Sigmoid colon (tissue), 4 donors: ENCODE results near the gene TMEM132D.

Source experiments
- POLR2A ChIP-seq, 2 donors: fragments of 450-650 bp; IDR thresholded peaks; one replicate each; pipeline ENCODE4 v1.6.1; 2016; ENCODE audit warnings: antibody characterized with exemption in 2 of 2, mild to moderate bottlenecking in 2 of 2, moderate library complexity in 2 of 2
- POLR2AphosphoS5 ChIP-seq, 4 donors: sonication (generic); formaldehyde crosslinking; IDR thresholded peaks; one replicate each; pipeline ENCODE4 v1.6.1; 2017; ENCODE audit warnings: antibody characterized with exemption in 4 of 4
- TF ChIP-seq, protein P1 (sequence below), 4 experiments: fragments of 450-650 bp in 3 of 4; fragments of 200-600 bp in 1 of 4; IDR thresholded peaks; one replicate each; pipeline ENCODE4 v1.5.1; 2016 to 2019; ENCODE audit warnings: antibody characterized with exemption in 4 of 4, mild to moderate bottlenecking in 3 of 4, moderate library complexity in 2 of 4

DNA sequence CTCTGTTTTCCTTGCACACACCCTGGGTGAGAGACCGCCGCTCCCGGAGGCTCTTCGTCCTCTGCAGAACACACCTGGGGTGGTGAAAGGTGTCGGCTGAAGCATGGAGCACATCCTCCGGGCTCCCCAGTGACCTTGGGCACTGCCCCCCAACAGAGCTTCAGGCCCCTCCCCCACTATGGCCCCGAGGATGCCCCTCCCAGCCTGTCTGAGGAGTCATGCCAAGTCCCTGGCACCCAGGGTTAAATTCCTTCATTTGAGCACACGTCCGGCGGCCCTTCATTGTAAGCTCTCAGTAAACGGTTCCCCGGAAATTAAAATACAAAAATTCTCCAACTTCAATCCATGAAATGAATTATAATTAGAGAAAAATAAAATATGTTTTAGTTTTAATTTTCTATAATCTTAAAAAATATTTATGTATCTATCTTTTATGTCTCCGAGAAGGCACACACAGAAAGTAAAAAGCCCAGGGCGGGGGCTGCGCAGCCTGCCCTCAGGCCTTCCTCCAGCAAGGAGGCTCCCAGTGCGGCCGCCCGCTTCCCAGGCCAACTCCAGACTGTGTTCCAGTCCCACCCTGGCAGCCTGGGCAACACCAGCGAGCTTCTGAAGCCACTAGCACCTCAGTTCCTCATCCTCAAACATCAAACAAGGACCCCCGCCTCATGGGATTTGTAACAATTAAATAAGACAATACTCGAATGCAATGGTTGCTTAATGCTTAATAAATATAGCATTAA is 63.5 kb downstream of the TMEM132D start:
- no peak for TF ChIP-seq POLR2A (IDR thresholded peaks at IDR 0.05)
- TF ChIP-seq, protein P1, sequence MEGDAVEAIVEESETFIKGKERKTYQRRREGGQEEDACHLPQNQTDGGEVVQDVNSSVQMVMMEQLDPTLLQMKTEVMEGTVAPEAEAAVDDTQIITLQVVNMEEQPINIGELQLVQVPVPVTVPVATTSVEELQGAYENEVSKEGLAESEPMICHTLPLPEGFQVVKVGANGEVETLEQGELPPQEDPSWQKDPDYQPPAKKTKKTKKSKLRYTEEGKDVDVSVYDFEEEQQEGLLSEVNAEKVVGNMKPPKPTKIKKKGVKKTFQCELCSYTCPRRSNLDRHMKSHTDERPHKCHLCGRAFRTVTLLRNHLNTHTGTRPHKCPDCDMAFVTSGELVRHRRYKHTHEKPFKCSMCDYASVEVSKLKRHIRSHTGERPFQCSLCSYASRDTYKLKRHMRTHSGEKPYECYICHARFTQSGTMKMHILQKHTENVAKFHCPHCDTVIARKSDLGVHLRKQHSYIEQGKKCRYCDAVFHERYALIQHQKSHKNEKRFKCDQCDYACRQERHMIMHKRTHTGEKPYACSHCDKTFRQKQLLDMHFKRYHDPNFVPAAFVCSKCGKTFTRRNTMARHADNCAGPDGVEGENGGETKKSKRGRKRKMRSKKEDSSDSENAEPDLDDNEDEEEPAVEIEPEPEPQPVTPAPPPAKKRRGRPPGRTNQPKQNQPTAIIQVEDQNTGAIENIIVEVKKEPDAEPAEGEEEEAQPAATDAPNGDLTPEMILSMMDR (IDR thresholded peaks at IDR 0.05) = no peak
- TF ChIP-seq POLR2AphosphoS5 (IDR thresholded peaks at IDR 0.05) = no peak
